GM21390 (cell line): ENCODE measurements around the gene ADGRG6.
"Not testable (repeated sequence)": the region's sequence is repeated elsewhere in the genome, so short reads cannot be mapped to it uniquely, and the experiment has no call there.

Source experiments
- ATAC-seq: cut with Tn5 transposase; IDR thresholded peaks from one replicate; pipeline ENCODE4 v1.9.1; 2021; ENCODE audit not compliant: unreplicated experiment

Gene ADGRG6

GRCh38 chr6:142401838-142402237 lies 100.0 kb downstream of the ADGRG6 start:
- ATAC-seq, result no peak

GRCh38 chr6:142404751-142405150 lies 102.9 kb downstream of the ADGRG6 start:
- ATAC-seq, result no peak

DNA sequence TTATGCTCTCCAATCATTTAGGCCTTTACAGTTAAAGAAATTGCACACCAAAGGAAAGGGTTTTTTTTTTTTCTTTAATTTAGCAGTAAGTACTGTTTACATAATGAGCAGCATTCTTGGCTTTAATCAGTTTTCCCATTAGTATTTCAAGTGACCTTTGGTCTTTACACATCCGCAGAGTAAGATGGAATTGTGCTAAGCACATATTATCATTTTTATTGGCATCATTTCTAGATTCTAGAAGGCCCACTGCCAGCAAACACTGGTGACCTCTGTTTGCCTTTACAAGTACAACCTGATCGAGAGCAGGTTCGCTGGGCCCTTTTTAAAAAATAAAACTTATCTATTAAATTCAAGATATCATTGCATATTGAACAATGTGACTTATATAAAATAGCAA lies 104.3 kb downstream of the ADGRG6 start:
- ATAC-seq, result no peak

DNA sequence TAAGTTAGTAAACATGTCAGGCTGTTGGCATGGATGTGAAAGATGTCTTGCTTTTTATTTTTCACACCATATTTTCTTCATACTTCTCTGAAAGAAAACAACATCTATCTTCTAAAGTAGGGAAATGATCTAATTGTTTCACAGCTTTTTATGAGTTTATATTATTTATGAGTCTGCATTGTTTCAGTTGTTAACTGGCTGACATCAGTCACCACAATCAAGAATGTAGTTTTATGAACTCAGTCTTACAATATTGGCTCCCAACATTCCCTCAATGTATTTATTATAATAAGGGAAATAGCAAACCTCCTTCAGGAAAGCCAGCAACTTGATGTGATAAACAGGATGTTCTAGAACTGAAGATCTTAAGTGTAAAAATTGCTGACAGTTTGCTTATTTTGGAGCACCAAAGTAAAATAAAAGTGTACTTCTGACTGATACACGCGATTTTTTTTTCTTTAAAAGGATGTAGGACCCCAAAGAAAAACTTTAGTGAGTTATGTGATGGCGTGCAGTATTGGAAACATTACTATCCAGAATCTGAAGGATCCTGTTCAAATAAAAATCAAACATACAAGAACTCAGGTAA lies 106.0 kb downstream of the ADGRG6 start:
- no peak for ATAC-seq

- no peak for ATAC-seq
Observed at GRCh38 chr6:142408409-142408808, 106.6 kb downstream of the ADGRG6 start.

- no peak for ATAC-seq
Observed at GRCh38 chr6:142409794-142410193, 108.0 kb downstream of the ADGRG6 start.

DNA sequence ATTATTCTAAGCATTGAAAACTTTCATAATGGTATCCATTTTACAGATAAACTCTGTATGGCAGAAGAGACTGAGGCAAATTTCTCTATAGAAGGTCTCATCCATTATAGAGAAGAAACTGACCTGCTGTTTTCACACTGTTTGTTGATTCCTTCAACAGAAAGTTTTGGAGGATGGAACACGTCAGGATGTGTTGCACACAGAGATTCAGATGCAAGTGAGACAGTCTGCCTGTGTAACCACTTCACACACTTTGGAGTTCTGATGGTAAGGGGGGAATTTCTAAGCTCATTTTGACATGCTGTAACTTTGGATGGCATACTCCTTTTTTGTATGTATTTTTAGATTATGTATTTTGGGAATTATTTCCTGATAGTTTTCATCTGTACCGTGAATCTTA lies 109.3 kb downstream of the ADGRG6 start:
- ATAC-seq, result no peak

GRCh38 chr6:142412241-142412640 lies 110.4 kb downstream of the ADGRG6 start:
- ATAC-seq, result no peak

- no peak for ATAC-seq
Observed at GRCh38 chr6:142412658-142413057, 110.9 kb downstream of the ADGRG6 start.

- no peak for ATAC-seq
Observed at GRCh38 chr6:142413111-142413510, 111.3 kb downstream of the ADGRG6 start.

DNA sequence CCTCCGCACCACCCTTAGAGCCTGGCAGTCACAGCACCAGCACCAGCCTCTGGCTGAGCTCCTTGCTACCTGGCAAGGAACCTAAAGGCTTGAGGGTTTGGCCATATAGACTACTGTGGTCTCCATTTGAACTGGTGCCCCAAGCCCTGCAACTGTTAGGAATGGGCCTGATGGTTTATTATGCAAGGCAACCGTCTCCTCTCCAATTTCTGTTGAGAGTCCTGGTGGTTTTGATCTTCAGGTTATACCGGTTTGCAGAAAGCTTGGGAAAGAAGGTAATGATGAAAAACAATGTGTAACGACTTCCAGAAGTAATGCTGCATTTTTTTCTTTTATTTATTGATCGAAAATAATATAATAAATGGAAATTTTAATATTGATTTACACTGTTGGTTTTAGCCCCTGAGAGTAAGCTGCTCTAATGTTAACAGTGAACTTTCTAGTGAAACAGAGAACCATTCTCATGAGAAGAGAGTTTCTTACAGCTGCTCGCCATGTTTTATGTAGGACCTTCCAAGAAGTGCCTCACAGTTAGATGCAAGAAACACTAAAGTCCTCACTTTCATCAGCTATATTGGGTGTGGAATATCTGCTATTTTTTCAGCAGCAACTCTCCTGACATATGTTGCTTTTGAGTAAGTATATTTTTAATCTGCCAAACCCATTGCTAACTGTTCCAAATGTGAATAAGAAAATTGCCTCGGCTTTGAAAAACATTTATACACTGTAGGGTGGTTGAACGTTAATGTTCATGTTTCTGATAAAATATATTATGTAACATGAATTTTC lies 112.8 kb downstream of the ADGRG6 start:
- no peak for ATAC-seq

- ATAC-seq, result no peak
Observed at GRCh38 chr6:142416179-142416578, 114.4 kb downstream of the ADGRG6 start.

DNA sequence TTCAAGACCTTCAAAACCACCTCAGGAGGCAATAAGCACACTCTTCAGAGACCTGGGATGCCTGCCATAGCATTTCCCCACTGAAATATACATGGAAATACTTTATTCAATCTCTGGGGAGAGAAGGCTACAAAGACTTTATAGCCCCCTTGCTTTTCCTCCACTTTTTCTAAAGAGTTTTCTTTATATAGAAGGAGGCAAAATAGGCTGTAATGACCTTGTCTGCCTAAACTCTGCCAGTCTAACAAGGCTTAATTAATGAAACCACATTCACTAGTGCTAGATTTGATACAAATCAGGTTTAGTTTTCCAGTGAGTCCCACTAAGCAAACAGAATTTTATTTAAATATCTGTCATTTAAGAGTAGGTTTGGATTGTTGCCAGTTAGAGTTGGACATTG lies 114.9 kb downstream of the ADGRG6 start:
- ATAC-seq, result no peak

DNA sequence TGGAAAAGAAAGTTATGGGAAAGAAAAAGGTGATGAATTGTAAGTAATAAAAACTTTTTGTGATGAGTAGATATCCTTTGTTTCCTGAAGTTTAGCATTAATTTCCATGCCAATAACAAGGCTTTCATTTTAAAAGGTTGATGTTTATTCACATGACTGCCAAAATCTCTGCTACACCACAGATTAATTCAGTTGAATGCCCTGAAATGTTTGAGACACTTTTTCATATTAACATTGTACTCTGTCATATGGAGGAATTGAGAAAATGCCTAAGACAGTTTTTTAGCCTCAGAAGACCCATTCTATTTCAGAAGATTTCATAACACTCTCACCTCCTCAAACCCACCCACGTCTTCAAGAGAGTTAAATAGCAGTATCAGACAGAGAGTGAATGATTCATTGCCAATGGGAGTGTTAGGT lies 115.5 kb downstream of the ADGRG6 start:
- no peak for ATAC-seq

GRCh38 chr6:142419071-142419470 lies 117.3 kb downstream of the ADGRG6 start:
- no peak for ATAC-seq

GRCh38 chr6:142420802-142421201 lies 119.0 kb downstream of the ADGRG6 start:
- no peak for ATAC-seq

- no peak for ATAC-seq
Observed at GRCh38 chr6:142421285-142422117, 119.7 kb downstream of the ADGRG6 start.

DNA sequence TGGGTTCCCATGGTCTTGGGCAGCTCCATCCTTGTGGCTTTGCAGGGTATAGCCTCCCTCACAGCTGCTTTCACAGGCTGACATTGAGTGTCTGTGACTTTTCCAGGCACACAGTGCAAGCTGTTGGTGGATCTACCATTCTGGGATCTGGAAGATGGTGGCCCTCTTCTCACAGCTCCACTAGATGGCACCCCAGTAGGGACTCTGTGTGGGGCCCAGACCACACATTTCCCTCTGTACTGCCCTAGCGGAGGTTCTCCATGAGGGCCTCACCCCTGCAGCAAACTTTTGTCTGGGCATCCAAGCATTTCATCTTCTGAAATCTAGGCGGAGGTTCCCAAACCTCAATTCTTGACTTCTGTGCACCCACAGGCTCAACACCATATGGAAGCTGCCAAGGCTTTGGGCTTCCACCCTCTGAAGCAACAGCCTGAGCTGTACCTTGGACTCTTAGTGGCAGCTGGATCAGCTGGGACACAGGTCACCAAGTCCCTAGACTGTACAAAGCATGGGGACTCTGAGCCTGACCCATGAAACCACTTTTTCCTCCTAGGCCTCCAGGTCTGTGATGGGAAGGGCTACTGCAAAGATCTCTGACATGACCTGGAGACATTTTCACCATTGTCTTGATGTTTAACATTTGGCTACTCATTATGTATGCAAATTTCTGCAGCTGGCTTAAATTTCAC lies 124.8 kb downstream of the ADGRG6 start:
- ATAC-seq, result not testable (repeated sequence)

- not testable (repeated sequence) for ATAC-seq
Observed at GRCh38 chr6:142428468-142428867, 126.7 kb downstream of the ADGRG6 start.

GRCh38 chr6:142429195-142429594 lies 127.4 kb downstream of the ADGRG6 start:
- no peak for ATAC-seq

DNA sequence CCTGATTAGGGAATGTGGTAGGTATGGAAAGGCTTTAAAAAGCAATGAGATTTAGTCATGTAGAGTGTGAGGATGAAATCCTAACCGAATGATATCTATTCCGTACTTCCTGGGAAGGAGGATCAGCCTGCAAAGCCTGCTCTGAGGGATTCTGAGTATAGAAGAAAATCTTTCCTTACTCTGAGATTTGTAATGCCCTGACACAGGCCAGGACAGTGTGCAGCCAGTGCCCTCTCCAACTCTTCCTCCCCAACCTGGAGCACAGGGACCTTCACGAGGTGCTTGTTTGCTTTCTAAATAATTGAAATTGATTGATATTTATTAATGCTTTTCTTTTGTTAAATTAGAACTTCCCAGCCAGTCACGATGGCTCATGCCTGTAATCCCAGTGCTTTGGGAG lies 131.6 kb downstream of the ADGRG6 start:
- ATAC-seq, result no peak
